ENCODE results near the gene DARS1.

DNA sequence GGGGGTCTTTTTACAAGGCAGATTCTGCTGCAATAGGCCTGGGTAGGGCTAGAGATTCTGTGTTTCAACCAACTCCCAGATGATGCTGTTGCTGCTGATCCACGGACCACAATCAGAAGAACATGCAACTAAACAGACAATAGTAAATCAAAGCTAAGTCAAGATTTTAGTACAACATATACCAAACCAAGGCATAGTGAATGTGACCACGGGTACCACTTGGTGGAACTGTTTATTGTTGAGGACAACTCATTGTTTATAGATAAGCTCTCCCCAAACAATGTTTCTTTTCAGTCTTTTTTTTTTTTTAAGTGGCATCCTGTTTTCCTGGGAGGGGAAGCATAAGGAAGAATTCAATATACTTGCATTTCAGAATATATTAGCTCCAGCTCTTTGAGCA is 36.0 kb upstream of the DARS1 start:
- no peak for TF ChIP-seq EZH2 (IDR thresholded peaks at IDR 0.05; ENCODE audit: borderline replicate concordance, low read depth, low read length, severe bottlenecking)
- TF ChIP-seq, protein P1, sequence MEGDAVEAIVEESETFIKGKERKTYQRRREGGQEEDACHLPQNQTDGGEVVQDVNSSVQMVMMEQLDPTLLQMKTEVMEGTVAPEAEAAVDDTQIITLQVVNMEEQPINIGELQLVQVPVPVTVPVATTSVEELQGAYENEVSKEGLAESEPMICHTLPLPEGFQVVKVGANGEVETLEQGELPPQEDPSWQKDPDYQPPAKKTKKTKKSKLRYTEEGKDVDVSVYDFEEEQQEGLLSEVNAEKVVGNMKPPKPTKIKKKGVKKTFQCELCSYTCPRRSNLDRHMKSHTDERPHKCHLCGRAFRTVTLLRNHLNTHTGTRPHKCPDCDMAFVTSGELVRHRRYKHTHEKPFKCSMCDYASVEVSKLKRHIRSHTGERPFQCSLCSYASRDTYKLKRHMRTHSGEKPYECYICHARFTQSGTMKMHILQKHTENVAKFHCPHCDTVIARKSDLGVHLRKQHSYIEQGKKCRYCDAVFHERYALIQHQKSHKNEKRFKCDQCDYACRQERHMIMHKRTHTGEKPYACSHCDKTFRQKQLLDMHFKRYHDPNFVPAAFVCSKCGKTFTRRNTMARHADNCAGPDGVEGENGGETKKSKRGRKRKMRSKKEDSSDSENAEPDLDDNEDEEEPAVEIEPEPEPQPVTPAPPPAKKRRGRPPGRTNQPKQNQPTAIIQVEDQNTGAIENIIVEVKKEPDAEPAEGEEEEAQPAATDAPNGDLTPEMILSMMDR (IDR thresholded peaks at IDR 0.05; ENCODE audit: borderline replicate concordance, extremely low read depth, low read length, poor library complexity, severe bottlenecking), result no peak

Data from DND-41 (cell line).